Type B pancreatic cell (in vitro differentiated cells): ENCODE measurements around the gene HIVEP2. TPM values are rescaled to one million over a fixed set of nuclear protein-coding genes. Genes with fewer than 3 reads are reported as not detected.

Experiments
- DNase-seq: peaks from one replicate; pipeline ENCODE4 v3.0.0; 2021; ENCODE audit warnings: mixed read lengths; ENCODE audit not compliant: unreplicated experiment; ENCODE audit errors: extremely low spot score
- H3K27ac Mint-ChIP-seq: 2 replicates; pipeline ENCODE4 v1.8.0; 2021; ENCODE audit warnings: mild to moderate bottlenecking, mixed read lengths
- H3K27me3 Mint-ChIP-seq: 2 replicates; pipeline ENCODE4 v1.8.0; 2021; ENCODE audit warnings: mixed read lengths
- H3K36me3 Mint-ChIP-seq: 2 replicates; pipeline ENCODE4 v1.8.0; 2021; ENCODE audit warnings: mixed read lengths
- H3K4me1 Mint-ChIP-seq: one replicate; pipeline ENCODE4 v1.8.0; 2021; ENCODE audit warnings: mixed read lengths; ENCODE audit not compliant: unreplicated experiment
- H3K4me3 Mint-ChIP-seq: 2 replicates; pipeline ENCODE4 v1.8.0; 2021; ENCODE audit warnings: mild to moderate bottlenecking, mixed read lengths
- H3K9me3 Mint-ChIP-seq: 2 replicates; pipeline ENCODE4 v1.8.0; 2021; ENCODE audit warnings: mixed read lengths
- total RNA-seq: library from RNA; stranded (reverse); gene quantifications from 2 replicates; pipeline ENCODE4 v1.2.1, GENCODE V29; 2021; ENCODE audit warnings: low replicate concordance
- TF ChIP-seq, protein P1 (sequence below): fragments of 200-600 bp; sonication (generic); conservative IDR thresholded peaks from 2 replicates; pipeline ENCODE4 v1.5.0; 2021; ENCODE audit warnings: antibody characterized with exemption, mild to moderate bottlenecking

HIVEP2 gene
- total RNA-seq, 1 donor from 2014 or later, result 12.3 TPM

DNA sequence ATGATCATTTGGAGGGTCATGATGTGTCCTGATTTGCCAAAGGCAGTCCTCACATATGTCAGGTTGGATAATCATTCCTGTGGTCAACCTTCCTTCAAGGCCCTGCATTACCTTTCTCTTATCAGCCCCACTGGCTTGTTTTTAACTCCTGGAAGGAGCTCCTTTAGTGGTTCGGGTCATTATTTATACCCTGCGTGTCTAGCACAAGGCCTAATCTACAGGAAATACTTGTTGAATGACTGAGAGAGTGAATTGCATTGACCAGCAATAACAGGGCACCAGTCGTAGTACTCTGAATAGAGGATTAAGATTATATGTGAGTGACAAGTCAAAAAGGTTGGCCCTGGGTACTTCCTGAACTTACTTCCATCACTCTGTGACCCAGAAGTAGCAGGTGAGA, 4.5 kb downstream of the HIVEP2 start:
- Mint-ChIP-seq H3K36me3 (no peaks in the 10 kb centered on the region), H3K4me1 (peaks cover 19% of the 10 kb centered on the region), H3K27me3 (peaks cover 7% of the 10 kb centered on the region), H3K4me3 (no peak overlapping the region), H3K27ac (no peak overlapping the region), H3K9me3 (no peaks in the 10 kb centered on the region)
- TF ChIP-seq, protein P1, sequence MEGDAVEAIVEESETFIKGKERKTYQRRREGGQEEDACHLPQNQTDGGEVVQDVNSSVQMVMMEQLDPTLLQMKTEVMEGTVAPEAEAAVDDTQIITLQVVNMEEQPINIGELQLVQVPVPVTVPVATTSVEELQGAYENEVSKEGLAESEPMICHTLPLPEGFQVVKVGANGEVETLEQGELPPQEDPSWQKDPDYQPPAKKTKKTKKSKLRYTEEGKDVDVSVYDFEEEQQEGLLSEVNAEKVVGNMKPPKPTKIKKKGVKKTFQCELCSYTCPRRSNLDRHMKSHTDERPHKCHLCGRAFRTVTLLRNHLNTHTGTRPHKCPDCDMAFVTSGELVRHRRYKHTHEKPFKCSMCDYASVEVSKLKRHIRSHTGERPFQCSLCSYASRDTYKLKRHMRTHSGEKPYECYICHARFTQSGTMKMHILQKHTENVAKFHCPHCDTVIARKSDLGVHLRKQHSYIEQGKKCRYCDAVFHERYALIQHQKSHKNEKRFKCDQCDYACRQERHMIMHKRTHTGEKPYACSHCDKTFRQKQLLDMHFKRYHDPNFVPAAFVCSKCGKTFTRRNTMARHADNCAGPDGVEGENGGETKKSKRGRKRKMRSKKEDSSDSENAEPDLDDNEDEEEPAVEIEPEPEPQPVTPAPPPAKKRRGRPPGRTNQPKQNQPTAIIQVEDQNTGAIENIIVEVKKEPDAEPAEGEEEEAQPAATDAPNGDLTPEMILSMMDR, result no peak
- DNase-seq, result no peak

DNA sequence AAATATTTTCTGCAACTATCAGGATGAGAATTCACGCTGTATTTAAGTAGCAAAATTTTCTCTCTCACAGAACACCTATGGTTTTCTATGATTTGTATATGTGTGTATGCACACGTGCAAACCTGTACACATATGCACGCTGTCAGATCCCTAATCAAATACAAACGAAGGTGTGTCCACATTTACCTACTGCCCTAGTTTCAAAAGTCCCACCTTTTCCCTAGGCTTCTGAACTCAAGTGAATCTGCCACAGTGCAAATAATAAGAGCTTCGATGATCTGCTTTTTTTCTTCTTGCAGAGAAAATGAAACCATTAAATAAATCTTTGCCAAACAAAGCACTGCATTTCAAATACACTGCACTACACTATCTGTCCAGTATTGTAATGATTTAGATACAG, 6.5 kb downstream of the HIVEP2 start:
- Mint-ChIP-seq H3K9me3 (peaks cover 5% of the 10 kb centered on the region), H3K27me3 (no peaks in the 10 kb centered on the region), H3K36me3 (peaks cover 7% of the 10 kb centered on the region), H3K4me3 (no peak overlapping the region), H3K4me1 (peaks cover 13% of the 10 kb centered on the region), H3K27ac (no peak overlapping the region)
- TF ChIP-seq, protein P1, result no peak
- DNase-seq, result no peak

DNA sequence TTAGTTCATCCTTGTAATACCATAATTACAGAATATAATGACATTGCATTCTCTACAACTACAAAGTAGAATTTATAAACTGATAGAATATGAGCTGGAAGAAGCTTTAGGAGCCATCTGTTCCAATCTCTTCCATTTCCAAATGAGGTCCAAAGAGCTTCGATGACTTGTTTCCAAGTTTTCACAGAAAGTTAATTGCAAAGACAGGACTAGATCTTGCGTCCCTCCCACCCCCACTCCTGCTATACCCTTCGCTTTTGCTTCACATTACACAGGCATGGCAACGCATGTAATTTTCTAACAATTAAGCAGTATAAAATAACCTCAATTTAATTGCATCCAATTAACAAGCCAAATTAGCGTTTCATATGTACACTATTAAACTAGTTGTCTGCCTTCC, 7.0 kb downstream of the HIVEP2 start:
- Mint-ChIP-seq H3K4me1 (peaks cover 8% of the 10 kb centered on the region), H3K9me3 (peaks cover 5% of the 10 kb centered on the region), H3K4me3 (no peak overlapping the region), H3K36me3 (peaks cover 7% of the 10 kb centered on the region), H3K27me3 (no peaks in the 10 kb centered on the region), H3K27ac (no peak overlapping the region)
- TF ChIP-seq, protein P1, result no peak
- no peak for DNase-seq

DNA sequence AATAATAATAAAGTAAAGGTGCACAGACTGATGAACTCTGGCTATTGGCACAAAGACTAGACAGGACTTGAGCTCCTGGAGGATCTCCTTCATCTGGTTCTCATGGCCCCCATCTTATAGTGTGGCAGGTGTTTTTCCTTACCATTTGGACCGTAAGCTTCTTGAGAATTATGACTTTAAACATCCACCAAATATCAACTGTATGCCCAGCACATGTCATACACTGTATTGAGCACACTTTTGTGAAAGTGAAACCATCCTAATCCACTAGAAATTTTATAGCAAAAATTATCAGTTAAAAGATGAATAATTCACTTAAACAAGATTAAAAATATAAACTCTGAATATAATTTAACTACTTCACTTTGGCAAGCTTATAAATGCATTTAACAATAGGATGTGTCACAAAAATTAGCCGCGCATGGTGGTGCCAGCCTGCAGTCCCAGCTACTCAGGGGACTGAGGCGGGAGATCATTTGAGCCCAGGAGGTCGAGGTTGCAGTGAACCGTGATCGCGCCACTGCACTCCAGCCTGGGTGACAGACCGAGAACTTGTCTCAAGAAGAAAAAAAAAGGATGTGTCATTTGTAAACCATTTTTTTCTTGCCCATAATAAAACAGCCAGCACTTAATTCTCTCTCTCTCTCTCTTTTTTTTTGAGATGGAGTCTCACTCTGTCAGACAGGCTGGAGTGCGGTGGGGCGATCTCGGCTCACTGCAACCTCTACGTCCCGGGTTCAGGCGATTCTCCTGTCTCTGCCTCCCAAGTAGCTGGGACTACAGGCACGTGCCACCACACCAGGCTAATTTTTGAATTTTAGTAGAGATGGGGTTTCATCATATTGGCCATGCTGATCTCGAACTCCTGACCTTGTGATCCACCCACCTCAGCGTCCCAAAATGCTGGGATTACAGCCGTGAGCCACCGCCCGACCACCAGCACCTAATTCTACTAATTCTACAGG, 9.1 kb downstream of the HIVEP2 start:
- DNase-seq, result no peak
- Mint-ChIP-seq H3K27me3 (no peaks in the 10 kb centered on the region), H3K9me3 (peaks cover 5% of the 10 kb centered on the region), H3K4me3 (no peak overlapping the region), H3K4me1 (peaks cover 4% of the 10 kb centered on the region), H3K36me3 (peaks cover 11% of the 10 kb centered on the region), H3K27ac (no peak overlapping the region)
- TF ChIP-seq, protein P1, result no peak

DNA sequence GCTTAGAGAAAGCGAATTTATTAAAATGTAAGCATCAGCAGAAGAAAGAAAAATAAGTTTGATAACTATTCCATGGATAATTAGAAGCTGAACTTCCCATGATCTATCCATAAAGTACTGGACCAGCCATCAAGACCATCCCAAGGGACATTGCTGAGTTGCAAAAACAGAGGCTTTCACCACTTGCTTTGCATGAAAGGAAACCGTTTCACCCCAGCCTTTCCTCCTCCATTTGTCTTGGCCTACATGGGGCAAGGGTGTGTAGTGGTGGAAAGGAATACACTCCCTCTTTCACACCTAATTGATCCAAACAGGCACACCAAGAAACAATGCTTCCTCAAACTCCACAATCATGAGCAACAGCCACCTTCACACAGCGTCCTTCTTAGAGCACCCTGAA, 10.4 kb downstream of the HIVEP2 start:
- H3K4me1 Mint-ChIP-seq, result peaks cover 4% of the 10 kb centered on the region
- H3K4me3 Mint-ChIP-seq, result no peak overlapping the region
- H3K27me3 Mint-ChIP-seq, result peaks cover 4% of the 10 kb centered on the region
- TF ChIP-seq, protein P1, result no peak
- no peak for DNase-seq
- H3K27ac Mint-ChIP-seq, result peak overlapping the region; percentile 9
- H3K9me3 Mint-ChIP-seq, result peaks cover 5% of the 10 kb centered on the region
- H3K36me3 Mint-ChIP-seq, result peaks cover 11% of the 10 kb centered on the region
